Mammary epithelial cell (primary cell): Measurements from ENCODE around the gene ZNF580.

Experiments used
- CTCF ChIP-seq, 2 donors: IDR thresholded peaks in 1 of 2; conservative IDR thresholded peaks in 1 of 2; 2 replicates each; pipeline ENCODE4 v1.5.1; 2011 to 2012; ENCODE audit warnings: inconsistent platforms in 2 of 2, low read length in 2 of 2, mild to moderate bottlenecking in 2 of 2, control low read depth in 1 of 2, low read depth in 1 of 2; ENCODE audit not compliant: insufficient read depth in 1 of 2; ENCODE audit errors: extremely low read depth in 1 of 2
- EZH2 ChIP-seq: IDR thresholded peaks from 2 replicates; pipeline ENCODE4 v1.6.1; 2012; ENCODE audit warnings: low read length, inconsistent platforms, borderline replicate concordance

DNA sequence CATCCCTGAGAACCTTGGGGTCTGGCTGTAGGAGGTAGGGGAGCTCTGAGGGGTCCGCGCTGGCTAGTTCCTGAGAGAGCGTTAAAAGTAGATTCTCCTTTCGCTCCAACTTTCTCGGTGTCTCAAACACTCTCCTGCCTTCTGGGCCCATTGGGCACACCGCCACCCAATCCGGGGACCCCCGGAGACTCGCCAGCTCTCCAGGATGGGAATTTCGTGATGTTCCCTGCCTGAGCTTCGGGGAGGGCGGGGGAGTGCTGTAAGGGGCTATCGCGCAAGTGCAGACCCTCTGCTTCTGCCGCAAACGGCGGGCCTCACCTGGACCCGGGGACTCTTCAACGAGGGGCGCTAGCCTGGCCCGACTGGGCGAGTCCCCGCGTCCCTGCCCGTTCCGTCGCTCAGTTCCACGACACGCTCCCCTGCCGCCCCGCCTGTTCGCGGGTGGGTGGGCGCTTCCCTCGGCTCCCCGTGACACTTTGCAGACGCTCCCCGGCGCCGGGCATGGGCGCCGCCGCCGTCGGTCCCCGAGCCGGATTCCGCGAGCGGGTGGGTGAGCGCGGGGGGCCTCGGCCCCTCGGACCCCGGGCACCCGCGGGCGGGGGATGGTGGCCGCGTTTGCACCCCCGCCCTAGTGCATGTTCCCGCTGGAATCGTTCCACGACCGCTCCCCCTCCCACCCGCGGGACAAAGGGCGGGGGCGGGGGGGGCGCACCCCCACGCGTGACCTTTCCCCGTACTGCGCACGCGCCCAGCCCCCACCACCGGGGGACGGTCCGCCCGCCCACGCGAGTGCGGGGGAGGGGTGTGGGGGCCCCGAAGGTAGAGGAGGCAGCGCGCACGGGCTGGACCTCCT, 7.2 kb downstream of the ZNF580 start, which contains the start of gene CCDC106:
- TF ChIP-seq CTCF (conservative IDR thresholded peaks at IDR 0.05 in 1 of 2, IDR thresholded peaks at IDR 0.05 in 1 of 2; ENCODE audit: extremely low read depth in 1 of 2, insufficient read depth in 1 of 2, low read depth in 1 of 2, low read length in 2 of 2) (no peak), EZH2 (no peak)
